ENCODE results near the gene TSPEAR.
A peak's percentile ranks its signal among the peaks of the same experiment; 100 is the strongest.

The TSPEAR gene

DNA sequence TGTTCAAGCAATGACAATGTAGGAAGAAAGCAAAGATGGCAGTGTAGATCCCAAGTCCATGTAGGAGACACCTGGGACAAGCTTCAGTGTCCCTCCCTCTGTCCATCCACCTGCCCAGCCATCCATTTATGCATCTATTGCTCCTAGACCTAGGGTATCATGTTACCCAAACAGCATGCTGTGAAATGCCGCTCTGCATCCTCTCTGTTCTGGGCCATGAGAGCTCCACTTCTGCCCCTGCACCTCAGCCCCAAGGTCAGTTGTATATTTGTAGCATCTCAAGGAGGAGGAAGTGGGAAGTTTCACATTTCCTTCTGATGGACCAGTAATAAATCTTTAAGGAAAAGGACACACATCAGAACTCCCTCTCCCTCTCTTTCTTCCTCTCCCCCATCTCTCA lies 27.9 kb upstream of the TSPEAR start:
- DNase-seq: no peak

DNA sequence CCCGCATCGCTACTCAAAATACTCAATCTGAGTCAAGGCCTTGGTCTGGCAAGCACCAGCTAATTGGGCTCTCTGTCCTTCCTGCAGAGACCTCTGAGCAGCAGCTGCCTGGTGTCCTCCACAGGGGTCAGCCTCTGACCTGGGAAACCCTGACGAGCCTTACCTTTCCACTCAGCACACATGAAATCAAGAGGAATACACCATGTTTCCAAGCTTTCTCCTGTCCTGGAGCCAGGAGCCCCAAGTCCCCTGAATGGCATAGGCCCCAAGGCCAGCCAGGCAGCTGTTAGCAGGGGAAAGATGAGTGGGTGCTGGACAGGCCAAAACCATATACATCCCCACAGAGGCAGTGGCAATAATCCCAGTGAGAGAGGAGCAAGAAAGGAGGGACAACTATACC lies 27.2 kb upstream of the TSPEAR start:
- DNase-seq: no peak

DNA sequence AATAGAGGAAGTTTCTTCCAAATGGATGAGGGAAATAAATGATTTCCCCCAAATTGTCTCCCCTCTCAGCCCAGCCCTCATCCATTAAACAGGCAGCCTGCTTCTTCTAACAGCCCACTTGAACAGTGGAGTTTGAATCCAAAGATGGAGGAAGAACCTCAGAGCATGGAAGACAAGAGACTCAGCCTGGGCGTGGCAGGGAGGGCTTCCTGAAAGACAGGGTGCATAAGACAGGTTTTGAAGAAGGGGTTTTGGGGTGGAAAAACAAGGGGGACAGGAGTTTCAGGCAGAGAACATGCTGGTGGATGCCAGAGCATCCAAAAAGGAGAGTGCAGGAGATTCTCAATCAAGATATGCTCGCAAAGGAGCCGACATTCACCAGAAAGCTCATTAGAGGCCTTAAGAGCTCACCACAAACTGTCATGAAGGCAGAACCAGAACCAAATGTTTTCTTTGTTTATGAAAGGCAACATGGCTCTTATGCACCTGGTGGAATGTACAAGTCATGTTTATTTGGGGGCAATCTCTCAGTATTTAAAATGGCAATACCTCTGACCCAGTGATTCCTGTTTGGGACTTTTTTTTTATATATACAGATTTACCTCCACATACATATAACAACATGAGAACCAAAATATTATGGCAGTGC lies 26.5 kb upstream of the TSPEAR start:
- DNase-seq: no peak

DNA sequence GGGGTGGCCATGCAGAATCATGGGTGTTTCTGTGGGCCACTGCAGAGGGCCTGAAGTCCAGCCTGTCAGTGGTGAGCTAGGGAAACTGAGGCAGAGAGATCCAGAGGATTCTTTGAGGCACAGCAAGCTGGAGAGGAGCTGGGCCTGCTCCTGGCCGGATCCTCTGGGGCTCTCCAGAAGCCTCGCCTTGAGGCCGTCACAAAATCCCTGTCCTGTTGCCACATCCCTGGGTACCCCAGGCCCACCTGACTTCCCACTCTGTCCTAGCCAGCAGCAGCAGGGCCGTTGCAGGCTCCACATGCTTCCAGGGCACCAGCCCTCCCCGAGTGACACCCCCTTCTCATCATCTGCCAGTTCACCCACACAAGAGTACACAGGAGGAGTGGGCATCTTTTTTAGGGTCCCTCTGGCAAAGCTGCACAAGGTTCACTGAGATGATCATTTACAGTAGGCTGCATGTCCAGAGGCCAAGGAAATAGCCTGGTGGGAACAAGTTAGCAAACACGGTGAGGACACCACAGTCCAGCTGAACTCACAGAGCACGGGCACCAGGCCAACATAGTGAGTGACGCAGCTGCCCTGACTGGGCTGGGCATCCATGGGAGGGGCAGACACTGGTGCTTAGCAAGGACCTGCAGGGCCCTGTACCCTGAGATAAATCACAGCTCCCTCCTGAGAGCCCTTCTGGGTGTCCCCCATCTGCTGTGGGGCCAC lies 25.1 kb upstream of the TSPEAR start:
- peak; percentile 76 for DNase-seq

DNA sequence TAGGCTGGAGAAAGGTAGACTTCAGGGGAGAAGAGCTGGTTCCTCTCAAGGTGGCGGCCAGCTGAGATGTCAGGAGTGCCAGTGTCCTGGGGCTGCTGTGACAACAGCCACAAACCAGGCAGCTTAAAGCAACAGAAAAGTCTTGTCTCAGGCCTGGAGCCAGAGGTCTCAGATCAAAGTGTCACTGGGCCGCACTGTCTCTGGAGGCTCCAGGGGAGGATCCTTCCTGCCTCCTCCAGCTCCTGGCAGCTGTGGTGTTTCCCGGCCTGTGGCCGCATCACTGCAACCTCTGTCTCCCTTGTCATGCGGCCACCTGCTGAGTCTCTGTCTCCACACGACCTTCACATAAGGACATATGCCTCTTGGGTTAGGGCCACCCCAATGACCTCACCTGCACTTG lies 24.4 kb upstream of the TSPEAR start:
- no peak for DNase-seq

DNA sequence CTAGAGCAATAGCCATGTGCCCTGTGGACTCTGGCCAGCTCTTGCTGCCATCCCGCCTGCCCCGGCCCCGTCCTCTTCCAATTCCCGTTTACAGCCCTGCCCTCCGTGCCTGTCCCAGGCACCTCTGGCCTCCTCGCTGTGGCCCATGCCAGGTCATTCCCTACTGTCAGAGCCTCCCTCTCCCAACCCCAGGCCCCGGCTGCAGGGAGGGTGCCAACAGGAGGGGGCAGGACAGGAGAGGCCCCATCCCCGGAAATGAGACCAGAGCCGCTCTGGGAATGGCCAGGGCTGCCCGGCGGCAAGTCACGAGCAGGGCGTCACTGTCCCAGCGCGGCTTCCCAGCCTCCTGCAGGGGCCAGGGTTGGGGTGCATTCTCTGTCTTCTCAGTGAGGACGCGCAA lies 23.5 kb upstream of the TSPEAR start:
- DNase-seq: no peak

DNA sequence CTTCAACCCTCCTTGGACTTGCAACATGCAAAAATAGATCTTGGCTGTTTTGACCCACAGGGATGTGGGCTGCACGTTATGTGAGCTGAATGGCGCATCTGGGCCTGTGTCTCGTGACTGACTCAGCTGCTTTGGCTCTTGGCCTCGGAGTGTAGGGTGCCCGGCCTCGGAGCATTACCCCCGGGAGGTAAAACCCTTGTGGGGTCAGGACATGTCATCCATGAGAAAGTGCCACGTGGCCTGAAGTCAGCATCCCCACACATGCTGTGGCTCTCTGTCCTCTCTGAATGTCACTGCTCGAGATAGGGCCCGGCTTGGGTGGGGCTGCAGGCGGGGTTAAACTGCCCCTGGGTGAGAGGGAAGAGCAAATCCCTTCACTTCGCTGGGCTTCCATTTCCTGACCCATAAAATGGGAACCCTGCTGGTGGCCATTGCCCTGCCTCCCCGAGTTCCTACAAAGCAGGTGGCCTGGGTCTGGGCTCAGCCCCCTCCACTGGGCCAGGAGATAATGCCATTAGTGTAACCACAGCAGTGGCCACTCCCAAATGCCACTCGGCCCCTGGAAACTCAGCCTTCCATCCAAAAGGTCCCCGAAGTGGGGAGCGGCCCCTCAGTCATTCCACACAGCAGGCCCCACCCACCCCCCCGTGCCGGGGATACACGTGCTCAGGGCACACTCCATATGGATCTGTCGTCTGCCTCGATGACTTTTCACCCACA lies 22.8 kb upstream of the TSPEAR start:
- no peak for DNase-seq

DNA sequence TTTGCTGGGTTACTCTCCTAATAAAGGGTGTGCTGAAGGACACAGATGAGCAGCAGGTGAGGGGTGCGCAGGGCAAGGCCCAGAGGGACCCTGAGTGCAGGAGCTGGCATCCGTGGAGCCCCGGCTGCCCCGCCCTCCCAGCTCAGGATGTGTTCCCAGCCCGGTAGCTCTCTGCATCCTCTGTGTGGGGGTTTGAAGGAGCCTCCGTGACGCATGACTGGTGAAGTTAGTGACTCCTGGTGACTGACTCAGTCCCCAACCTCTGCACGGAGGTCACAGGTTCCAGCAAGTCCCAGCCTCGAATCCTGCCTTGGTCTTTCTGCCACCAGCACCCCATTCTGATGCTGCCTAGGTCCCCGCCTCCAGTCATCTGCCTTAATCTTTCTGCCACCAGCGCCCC lies 21.6 kb upstream of the TSPEAR start:
- DNase-seq: no peak

DNA sequence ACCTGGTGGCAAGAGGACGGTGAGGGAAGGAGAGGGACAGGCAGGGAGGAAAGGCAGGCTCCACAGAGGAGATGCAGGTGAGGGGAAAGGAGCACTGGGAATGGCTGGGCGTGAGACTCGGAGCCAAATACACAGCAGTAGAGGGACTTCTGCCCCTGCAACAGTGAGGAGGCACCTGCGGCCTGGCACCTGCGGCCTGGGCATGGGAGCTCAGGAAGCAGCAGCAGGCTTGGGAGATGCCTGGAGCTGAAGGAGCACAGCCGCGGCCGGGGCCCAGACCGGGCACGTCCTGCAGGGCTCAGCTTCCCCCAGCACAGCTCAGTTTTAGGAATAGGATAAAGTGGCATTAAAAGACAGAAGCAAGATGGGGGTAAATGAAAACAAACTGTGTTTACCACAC lies 20.9 kb upstream of the TSPEAR start:
- DNase-seq: no peak

DNA sequence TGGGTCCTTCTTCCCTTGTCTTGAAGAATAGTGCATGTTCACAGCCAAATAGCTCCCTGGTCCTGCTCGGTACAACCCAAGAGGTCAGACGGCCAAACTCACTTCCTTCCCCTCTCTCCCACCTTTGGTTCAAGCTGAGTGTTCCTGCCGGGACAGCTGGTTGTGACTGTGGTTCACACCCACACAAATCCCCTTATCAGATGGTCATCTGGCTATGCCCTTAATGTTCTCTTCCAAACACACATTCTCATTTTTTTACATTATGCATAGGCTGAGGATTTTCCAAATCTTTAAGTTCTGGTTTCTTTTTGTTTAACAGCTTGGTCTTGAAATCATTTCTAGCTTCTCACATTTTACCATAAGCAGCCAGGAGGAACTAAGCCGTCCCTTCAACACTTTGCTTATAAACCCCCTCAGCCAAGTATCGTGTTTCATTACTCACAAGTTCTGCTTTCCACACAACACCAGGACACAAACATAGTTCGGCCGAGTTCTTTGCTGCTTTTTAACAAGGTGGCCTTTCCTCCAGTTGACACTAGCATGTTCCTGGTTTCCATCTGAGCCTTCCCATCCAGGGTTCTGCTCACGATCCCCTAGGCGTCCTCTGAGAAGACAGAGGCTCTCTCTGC lies 19.7 kb upstream of the TSPEAR start:
- no peak for DNase-seq

DNA sequence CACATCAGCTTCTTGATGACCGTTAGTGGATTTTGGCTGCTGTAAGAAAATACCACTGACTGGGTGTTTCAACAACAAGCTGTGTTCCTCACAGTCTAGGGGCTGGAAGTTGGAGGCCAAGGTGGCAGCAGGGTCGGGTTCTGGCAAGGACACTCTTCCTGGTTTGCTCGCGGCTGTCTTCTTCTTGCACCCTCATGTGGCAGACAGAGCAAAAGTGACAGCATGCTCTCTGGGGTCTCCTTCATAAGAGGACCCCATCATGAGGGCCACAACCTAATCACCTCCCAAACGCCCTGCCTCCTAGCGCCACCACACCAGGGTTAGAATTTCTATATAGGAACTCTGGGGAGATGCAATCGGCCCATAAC lies 18.6 kb upstream of the TSPEAR start:
- DNase-seq: no peak

DNA sequence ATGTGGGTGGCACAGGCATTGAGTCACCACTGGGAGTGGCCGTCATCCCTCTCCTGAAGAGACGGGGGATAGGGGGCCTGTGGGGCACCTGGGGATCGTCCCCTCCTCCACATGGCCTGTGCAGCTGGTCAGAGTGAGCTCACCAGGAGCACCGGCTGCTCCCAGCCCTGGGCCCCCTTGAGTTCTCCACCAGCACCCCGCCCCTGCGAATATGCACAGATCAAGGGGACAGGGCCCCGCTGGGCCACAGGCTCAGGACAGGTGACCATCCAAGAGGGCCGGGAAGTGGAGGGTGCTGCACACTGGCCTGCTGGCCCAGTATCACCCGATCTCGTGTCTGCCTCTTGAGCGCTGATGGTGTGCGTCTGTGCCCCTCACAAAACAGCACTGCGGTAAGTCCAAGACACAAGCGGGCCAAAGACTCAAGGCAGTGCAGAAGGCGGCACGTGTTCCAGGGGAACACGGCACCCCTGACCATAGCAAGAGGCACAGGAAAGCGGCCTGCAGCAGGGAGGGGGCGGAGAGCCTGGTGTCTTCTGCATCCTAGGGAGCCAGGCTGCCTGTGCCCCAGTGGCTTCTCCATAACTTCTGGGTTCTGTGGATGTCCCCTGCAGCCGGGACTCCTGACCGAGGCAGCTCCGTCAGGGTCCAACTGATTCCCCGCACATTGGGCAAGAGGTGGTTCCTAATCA lies 18.1 kb upstream of the TSPEAR start:
- no peak for DNase-seq

DNA sequence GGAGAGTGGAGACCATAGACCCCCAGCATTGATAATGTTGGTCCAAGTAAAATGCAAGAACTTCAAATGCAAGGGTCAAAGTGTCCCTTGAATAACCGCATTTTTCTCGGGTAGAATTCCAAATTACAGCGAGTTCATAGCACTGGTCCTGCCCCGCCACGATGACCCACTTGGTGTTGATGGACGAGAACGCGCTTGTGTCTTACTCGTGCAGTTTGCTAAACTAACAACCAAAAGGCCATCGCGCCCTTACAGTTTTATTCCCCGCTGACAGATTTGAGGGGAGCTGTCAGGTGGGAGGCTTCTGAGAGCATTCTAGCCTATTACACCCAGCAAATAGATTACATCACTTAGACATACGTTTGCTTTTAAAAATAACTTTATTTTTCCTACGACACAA lies 17.3 kb upstream of the TSPEAR start:
- DNase-seq: no peak

DNA sequence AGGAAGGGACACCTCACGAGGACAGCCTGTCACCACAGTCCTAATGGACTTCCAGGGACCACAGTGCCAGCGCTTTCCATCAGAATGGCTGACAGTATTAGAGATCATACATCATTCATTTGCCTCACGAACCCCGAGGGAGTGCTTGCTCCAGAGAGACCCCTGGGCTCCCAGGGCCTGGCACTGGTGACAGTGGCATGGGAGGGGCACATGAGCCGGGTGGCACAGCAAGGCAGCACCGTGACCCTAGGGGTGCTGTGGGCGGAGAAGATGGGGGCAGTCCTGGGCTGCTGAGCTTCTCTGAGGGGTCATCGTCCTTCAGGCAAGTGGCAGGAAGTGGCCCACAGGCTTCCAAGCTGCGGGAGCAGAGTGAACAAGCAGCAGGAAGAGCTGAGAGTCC lies 16.4 kb upstream of the TSPEAR start:
- no peak for DNase-seq

DNA sequence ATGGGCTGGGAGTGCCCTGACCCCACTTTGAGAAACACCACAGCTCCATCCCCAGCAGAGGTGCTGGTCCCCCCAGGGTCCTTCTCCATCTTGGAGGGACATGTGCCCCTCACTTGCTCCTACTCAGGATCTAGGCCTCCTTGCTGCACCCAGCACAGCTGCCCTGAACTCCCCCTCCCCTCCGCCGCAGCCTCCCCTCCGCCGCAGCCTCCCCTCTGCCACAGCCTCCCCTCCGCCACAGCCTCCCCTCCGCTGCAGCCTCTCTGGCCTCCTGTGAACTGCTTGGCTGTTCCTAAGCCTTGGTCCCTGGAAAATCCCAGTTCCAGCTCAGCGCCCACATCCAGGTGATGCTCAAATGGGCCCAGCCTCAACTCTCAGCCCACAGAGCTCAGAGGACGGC lies 15.9 kb upstream of the TSPEAR start:
- DNase-seq: no peak

DNA sequence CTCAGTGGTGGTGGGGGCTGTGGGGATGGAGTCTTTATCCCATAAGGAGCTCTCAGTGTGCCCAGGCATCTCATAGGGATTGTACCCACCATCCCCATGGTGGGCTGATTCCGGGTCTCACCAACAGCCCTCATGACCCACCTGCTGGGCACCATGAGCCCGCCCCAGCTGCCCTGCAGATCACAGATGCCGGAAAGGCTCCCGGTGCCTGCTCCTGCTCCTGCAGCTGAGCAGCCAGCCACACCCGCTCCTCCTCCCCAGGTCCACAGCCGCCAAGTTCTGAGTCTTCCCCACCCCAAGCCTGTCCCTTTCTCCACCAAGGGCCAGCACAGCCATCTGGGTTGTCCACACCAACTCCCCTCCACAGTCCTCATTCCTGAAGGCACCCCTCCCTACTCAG lies 15.5 kb upstream of the TSPEAR start:
- no peak for DNase-seq

DNA sequence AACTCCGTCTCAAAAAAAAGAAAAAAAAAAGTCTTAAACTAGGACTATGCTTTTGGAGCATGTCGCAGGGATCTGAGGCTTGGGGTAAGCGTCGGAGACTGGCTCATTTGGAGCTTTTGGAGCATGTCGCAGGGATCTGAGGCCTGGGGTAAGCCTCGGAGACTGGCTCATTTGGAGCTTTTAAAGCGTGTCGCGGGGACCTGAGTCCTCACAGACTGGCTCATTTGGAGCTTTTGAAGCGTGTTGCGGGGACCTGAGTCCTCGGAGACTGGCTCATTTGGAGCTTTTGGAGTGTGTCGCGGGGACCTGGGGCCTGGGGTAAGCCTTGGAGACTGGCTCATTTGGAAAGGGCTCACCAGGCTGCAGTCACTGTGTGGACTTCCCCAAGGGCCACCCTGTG lies 13.6 kb upstream of the TSPEAR start:
- no peak for DNase-seq

DNA sequence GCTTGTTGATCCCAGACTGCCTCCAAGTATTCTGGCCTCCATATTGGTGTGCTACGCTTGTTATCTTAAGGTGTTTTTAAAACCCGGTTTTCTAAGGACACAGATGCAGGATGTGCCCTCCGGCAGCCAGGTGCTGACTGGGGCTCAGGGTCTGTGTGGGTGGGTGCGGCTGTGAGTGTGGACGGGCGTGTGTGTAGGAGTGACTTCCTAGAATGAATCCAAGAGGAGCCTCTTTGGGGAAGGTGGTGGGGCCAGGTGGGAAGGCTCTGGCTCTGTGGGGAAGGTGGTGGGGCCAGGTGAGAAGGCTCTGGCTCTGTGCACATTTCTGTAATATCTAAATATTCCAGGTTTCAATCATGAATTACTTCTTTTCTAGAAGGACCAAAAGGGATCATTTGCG lies 12.8 kb upstream of the TSPEAR start:
- no peak for DNase-seq

DNA sequence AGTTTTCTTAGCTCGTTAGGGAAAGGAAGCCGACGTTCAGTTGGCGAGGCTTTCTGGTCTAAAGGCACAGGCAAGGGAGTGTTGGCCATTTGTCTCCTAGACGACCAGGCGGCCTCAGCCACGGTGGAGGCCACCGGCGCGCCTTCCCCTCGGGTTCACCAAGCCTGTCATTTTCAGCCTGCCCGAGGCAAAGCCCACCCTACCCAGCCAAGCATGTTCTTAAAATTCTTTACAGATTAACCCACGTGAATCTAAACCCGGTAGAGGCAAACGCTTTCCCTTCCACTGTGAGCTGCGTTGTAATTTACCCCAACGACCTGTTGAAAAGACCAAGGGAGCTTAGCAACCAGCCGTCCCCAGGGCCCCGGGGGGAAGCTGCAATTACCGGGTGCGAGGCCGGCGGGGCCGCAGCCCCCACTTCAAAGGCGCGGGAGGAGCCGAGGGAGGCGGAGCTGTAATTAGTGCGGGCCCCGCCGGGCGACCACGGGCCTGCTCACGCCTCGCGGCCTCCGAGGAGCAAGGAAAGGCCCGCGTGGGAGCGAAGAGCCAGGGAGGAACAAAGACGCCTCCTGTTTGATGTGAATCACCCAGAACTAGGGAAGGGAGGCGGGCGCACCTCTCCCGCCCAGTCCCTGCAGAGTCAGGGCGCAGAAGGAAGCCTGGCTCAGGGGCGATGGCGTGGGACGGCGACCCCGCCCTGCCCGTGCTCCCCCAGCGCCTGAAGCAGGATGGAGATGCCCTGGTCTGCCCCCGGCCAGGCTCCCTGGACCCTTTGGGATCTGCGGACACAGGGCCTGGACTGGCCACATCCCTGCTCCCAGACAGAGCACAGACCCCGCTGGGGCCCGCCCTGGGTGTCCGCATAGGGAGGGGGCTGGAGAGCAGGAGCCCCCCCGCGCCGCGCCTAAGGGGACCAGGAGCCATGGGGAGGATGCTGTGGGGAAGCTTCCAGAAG lies 12.1 kb upstream of the TSPEAR start:
- DNase-seq: no peak

DNA sequence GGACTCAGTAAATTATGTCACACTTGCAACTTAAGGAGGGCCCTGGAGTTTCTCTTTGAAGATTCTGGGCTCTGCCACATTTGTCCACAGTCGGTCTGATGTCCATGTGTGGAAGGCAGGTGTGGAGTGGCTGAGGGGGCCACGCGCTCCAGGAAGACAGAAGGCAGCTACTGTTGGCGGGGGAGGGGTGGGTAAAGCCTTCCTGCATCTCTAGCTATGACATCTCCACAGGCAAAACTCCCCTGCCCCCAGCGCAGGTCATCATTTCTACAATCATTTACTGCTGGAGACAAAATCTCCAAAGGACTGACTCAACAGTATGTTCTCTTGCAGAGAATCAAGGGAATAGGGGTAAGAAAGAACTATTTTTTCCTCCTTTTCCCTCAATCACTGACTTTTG lies 11.4 kb upstream of the TSPEAR start:
- no peak for DNase-seq

DNA sequence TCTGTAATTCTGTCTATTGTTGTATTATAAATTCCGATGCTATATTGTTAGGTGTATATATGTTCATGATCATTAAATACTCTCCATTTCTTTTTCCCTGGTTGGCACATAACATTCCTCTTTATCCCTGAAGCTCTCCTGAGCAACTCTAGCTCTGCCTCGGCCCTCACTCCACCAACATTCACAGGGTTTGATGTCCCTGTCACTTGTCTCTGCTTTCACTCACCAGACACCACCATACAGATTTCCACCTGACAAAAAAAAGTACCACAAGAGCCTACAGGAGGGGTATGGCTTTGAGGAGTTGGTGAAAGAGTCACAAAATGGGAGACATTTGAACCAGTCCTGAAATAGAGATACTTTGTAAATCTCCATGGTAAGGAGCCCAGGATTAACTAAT lies 8.8 kb upstream of the TSPEAR start:
- DNase-seq: no peak

DNA sequence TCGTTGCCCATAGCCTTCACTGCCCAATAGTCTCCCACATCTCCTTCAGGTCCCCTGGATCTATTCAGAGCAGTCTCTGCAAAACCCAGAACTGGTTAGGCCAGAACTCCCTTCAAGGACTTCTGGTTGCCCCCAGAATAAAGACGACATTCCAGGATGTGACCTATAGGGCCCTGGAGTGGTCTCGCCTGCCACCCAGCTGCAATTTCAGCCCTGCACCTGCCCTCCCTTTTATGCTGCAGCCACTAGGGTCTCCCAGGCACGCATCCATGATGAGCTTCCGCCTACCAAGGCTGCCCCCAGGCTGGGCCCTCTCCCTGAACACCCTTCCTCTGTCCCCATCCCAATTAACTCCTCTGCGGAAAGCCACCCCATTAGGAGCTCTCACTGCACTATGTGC lies 7.2 kb upstream of the TSPEAR start:
- DNase-seq: no peak

Data from NCI-H774 (cell line).